Measurements from ENCODE around the gene ORAI2. TPM values are rescaled to one million over a fixed set of nuclear protein-coding genes. Genes with fewer than 3 reads are reported as not detected.

The ORAI2 gene
- total and polyA plus RNA-seq, 2 of the 8 experiments (the other 6 are each of a cell fraction or from before 2014, with no cell fraction given), result 20.7 to 35.2 TPM

DNA sequence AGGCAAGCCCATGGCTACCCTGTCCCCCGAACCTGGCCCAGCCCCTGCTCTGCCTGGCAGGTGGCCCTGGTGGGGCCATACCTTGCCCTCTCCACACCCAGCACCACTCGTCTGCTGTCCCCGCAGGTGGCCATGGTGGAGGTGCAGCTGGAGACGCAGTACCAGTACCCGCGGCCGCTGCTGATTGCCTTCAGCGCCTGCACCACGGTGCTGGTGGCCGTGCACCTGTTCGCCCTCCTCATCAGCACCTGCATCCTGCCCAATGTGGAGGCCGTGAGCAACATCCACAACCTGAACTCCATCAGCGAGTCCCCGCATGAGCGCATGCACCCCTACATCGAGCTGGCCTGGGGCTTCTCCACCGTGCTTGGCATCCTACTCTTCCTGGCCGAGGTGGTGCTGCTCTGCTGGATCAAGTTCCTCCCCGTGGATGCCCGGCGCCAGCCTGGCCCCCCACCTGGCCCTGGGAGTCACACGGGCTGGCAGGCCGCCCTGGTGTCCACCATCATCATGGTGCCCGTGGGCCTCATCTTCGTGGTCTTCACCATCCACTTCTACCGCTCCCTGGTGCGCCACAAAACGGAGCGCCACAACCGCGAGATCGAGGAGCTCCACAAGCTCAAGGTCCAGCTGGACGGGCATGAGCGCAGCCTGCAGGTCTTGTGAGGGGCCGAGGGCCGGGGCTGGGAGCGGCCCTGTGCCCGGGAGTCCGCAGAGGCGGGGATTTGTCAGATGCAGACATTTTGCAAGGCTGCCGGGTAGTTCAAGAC is 13.2 kb downstream of the ORAI2 start:
- H2BK120ac ChIP-seq (replicated peaks; ENCODE audit: low read depth, low read length), result no peak overlapping the region
- no peak overlapping the region for H3K18ac ChIP-seq (ENCODE audit: extremely low read depth, low read length)
- H3K36me3 ChIP-seq (ENCODE audit: control insufficient read depth in 2 of 4, insufficient read depth in 4 of 4, low read length in 3 of 4), result peaks cover 2 to 17% (median 6%) of the 10 kb centered on the region in 4 experiments; a peak in 5 of 8 replicates
- no peaks in the 10 kb centered on the region; the same call in 1 of the 2 replicates for H3K23me2 ChIP-seq (ENCODE audit: low read depth, low read length)
- H2BK12ac ChIP-seq (ENCODE audit: low read depth, low read length), result no peak overlapping the region
- no peak for DNase-seq (ENCODE audit: low read depth in 1 of 2, low spot score in 2 of 2)
- WGBS, 2 experiments (ENCODE audit: extremely low coverage in 1 of 2, insufficient coverage in 1 of 2, insufficient read length in 1 of 2, insufficient replicate concordance in 2 of 2, low coverage in 1 of 2, low lambda C conversion rate in 2 of 2, missing lambda C conversion rate in 1 of 2), result 97% methylated on average over 39 of the region's 41 CpGs; no CpG with 5 or more reads in 1 of the 2 experiments
- no peak for FAIRE-seq
- H4K5ac ChIP-seq (ENCODE audit: insufficient read length, low read depth, low read length), result no peak overlapping the region
- no peak overlapping the region for H3K4me3 ChIP-seq (ENCODE audit: extremely low read depth in 1 of 4, insufficient read depth in 2 of 4, low read depth in 3 of 4, low read length in 4 of 4)
- no peak overlapping the region for H2BK15ac ChIP-seq (ENCODE audit: low read length)
- H3K79me2 ChIP-seq (ENCODE audit: control insufficient read depth in 1 of 2, insufficient read depth in 2 of 2, low read length in 2 of 2), result no peaks in the 10 kb centered on the region
- no peak overlapping the region for H4K91ac ChIP-seq (replicated peaks; ENCODE audit: insufficient read length, low read length)
- peaks cover 0 to 7% (median 0%) of the 10 kb centered on the region in 4 experiments; a peak in 2 of 7 replicates for H3K4me1 ChIP-seq (replicated peaks in 1 of 4; ENCODE audit: control insufficient read depth in 3 of 4, insufficient read depth in 4 of 4, low read length in 3 of 4)
- H2BK5ac ChIP-seq (ENCODE audit: low read depth, low read length), result no peak overlapping the region
- no peaks in the 10 kb centered on the region for H3K79me1 ChIP-seq (ENCODE audit: low read depth, low read length)
- no peak overlapping the region for H3K4me2 ChIP-seq (ENCODE audit: insufficient read depth in 1 of 2, low read depth in 2 of 2, low read length in 2 of 2)
- no peak overlapping the region for H3K4ac ChIP-seq (replicated peaks; ENCODE audit: insufficient read length, low read depth, low read length)
- H3K9ac ChIP-seq (replicated peaks in 1 of 4; ENCODE audit: extremely low read depth in 1 of 4, low read depth in 3 of 4, low read length in 3 of 4), result no peak overlapping the region
- H3K56ac ChIP-seq (replicated peaks; ENCODE audit: insufficient read length, low read depth, low read length), result no peak overlapping the region
- H3K27me3 ChIP-seq (replicated peaks in 1 of 4; ENCODE audit: control insufficient read depth in 3 of 4, extremely low read depth in 1 of 4, insufficient read depth in 3 of 4, low read length in 3 of 4), result no peaks in the 10 kb centered on the region
- ChIA-PET CTCF (ENCODE audit: partially characterized antibody) (interaction anchor here (0.9 to 1.7 kb wide), 2 partner anchors 12 to 31 kb away, joined by 3 to 4 read pairs; no protein-coding TSS in a partner anchor), POLR2A (ENCODE audit: partially characterized antibody) (interaction anchor here (1.4 to 2.9 kb wide), 2 partner anchors 9 to 27 kb away, joined by 3 to 16 read pairs; no protein-coding TSS in a partner anchor)
- no peak overlapping the region for H2AFZ ChIP-seq (ENCODE audit: low read length)
- H3K9me3 ChIP-seq (ENCODE audit: insufficient read depth in 2 of 2, low read depth in 1 of 2, low read length in 1 of 2), result no peaks in the 10 kb centered on the region
- no peak overlapping the region for H3K14ac ChIP-seq (ENCODE audit: insufficient read length)
- no peak overlapping the region for H2BK20ac ChIP-seq (ENCODE audit: low read length)
- peaks cover 0 to 3% of the 10 kb centered on the region in 2 experiments for H4K20me1 ChIP-seq (replicated peaks in 1 of 2; ENCODE audit: control insufficient read depth in 1 of 2, insufficient read depth in 2 of 2, low read length in 2 of 2)
- H2AK5ac ChIP-seq (ENCODE audit: low read depth, low read length), result no peak overlapping the region
- H3K27ac ChIP-seq (ENCODE audit: low read depth, low read length), result no peak overlapping the region
- H4K8ac ChIP-seq (ENCODE audit: extremely low read depth, insufficient read depth, low read length), result peak overlapping the region; percentile 68; the same call in 1 of the 2 replicates
- no peak overlapping the region for H3K23ac ChIP-seq (ENCODE audit: insufficient read length)
- TF ChIP-seq CHD1 (IDR thresholded peaks at IDR 0.05; ENCODE audit: low read depth, low read length) (no peak), EZH2 (IDR thresholded peaks at IDR 0.05; ENCODE audit: low read depth, low read length, severe bottlenecking) (no peak), NANOG (IDR thresholded peaks at IDR 0.05; ENCODE audit: insufficient read depth, low read depth, low read length, poor library complexity, severe bottlenecking) (no peak), KDM5A (IDR thresholded peaks at IDR 0.05; ENCODE audit: low read length) (no peak), BCL11A (IDR thresholded peaks at IDR 0.05; ENCODE audit: low read depth in 2 of 2, low read length in 2 of 2) (no peak), RXRA (IDR thresholded peaks at IDR 0.05; ENCODE audit: insufficient read depth, low read depth, low read length) (no peak), PHF8 (conservative IDR thresholded peaks at IDR 0.05; ENCODE audit: low read depth, low read length) (no peak), KDM1A (IDR thresholded peaks at IDR 0.05; ENCODE audit: borderline replicate concordance, low read length) (no peak)
- TF ChIP-seq, protein P1, sequence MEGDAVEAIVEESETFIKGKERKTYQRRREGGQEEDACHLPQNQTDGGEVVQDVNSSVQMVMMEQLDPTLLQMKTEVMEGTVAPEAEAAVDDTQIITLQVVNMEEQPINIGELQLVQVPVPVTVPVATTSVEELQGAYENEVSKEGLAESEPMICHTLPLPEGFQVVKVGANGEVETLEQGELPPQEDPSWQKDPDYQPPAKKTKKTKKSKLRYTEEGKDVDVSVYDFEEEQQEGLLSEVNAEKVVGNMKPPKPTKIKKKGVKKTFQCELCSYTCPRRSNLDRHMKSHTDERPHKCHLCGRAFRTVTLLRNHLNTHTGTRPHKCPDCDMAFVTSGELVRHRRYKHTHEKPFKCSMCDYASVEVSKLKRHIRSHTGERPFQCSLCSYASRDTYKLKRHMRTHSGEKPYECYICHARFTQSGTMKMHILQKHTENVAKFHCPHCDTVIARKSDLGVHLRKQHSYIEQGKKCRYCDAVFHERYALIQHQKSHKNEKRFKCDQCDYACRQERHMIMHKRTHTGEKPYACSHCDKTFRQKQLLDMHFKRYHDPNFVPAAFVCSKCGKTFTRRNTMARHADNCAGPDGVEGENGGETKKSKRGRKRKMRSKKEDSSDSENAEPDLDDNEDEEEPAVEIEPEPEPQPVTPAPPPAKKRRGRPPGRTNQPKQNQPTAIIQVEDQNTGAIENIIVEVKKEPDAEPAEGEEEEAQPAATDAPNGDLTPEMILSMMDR (IDR thresholded peaks at IDR 0.05; ENCODE audit: control extremely low read depth in 1 of 3, insufficient read depth in 1 of 3, low read depth in 1 of 3, low read length in 3 of 3), result no peak
